ENCODE measurements around the gene PDCD6IP.
"Not testable (repeated sequence)": the region's sequence is repeated elsewhere in the genome, so short reads cannot be mapped to it uniquely, and the experiment has no call there.

The PDCD6IP gene

DNA sequence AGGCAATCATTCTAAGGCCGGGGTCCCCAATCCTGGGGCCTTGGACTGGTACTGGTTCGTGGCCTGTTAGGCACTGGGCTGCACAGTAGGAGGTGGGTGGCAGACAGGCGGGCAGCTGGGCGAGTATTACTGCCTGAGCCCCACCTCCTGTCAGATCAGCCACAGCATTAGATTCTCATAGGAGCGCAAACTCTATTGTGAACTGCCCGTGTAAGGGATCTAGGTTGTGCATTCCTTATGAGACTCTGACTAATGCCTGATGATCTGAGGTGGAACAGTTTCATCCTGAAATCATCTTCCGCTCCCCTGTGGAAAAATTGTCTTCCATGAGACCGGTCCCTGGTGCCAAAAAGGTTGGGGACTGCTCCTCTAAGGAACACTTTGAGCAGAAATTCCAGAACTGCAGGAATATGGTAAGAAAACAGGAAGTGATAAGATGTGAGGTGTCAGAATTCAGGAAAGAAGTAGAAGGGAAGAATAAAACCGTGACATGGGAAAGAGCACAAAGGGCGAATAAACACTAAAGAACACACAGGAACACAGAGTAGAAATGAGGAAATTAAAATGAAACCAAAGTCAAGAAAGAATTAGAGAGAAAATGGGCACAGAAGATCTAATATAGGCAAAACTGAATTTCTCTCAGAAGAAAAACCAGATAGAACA, 57.6 kb downstream of the PDCD6IP start:
- DNase-seq = peak in 1 of 2 experiments; percentile 63

- not testable (repeated sequence) for DNase-seq
These were observed 59.3 kb downstream of the PDCD6IP start for GRCh38 chr3:33857701-33858100.

DNA sequence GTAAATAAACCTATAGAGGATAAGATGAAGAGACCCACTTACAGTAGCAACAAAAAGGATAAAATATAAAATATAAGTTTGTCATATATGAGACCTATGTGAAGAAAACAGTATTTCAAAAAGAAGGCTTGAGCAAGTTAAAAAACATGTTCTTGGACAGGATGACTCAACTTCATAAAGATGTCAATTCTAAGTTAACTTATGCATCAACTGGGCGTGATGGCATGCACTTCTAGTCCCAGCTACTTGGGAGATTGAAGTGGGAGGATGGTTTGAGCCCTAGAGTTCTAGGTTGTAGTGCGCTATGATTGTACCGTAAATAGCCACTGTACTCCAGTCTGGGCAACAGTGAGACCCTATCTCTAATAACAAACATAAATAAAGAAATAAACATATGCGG, 59.7 kb downstream of the PDCD6IP start:
- DNase-seq = no peak

DNA sequence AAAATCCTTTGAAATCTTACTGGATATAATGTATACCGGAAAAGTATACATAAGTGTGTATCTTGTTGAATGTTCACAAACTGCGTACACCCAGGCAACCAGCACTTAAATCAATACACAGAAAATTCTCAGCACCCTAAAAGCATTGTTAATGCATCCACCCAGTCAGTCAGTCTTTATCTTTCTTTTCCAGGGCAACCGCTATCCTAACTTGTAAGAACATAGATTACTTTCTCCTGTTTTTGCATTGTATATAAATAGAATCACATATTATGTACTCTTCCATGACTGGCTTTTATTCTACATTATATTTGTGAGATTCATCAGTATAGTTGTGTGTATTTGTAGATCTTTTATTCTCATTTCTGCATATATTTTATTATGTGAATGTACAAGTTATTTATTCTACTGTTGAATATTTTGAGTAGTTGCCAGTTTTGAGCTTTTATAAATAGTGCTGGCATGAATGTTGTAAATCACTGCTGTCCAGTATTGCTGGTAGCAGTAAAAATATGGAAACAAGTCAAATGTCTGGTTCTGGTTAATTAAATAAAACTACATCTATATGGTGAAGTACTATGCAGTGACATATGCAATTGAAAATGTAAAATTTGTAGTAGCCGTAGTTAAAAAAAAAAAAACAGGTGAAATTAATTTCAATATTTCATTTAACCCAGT, 62.1 kb downstream of the PDCD6IP start:
- no peak for DNase-seq

DNA sequence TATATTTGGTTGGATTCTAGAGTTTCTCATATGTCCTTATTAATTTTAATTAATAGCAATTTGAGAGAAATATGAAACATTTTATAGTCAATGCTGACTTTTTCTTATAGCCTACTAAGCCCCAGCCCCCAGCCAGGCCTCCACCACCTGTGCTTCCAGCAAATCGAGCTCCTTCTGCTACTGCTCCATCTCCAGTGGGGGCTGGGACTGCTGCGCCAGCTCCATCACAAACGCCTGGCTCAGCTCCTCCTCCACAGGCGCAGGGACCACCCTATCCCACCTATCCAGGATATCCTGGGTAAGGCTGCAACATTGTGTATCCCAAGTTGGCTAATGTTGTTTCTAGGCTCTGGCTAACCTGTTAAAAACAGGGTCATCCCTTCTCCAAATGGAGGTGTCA, 66.7 kb downstream of the PDCD6IP start:
- no peak for DNase-seq

GRCh38 chr3:33868309-33868708, 69.9 kb downstream of the PDCD6IP start:
- DNase-seq = no peak

DNA sequence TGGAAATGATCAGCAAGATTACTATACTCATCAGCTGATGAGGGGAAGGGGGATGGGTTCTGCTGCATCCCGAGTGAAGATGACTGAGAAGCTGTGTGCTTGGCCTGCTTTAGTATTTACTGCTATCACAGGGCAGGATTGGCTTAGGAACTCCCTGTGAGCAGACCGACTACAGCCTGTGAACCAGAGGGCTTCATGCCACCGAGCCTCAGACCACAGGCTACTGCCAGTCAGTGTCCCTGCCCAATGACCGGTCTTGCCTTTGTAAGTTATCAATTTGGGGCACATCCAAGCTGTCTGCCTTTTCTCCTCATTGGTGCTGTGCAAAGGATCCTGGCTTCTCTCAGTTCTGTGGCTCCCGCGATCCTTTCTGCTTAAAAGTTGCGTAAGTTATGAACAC, 71.5 kb downstream of the PDCD6IP start:
- DNase-seq = no peak

- DNase-seq = no peak
These were observed 76.4 kb downstream of the PDCD6IP start for GRCh38 chr3:33874815-33875214.

DNA sequence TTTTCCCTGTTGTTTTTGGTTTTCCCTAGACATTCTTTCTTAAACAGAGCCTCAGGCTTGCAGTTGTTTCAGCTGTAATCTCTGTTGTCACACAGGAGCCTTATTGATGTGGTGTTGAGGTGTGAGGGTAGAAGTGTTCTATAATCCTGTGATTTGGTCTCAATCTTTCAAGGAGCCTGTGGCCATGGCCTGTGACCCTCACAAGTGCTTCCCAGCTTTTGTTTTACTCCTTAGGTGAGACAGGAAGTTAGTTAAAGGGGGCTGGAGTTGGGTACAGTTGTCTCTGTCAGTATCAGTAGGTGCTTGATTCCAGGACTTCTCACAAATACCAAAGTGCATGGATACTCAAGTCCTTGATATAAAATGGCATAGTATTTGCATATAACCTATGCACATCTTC, 77.2 kb downstream of the PDCD6IP start:
- DNase-seq = no peak

- DNase-seq = no peak
These were observed 78.8 kb downstream of the PDCD6IP start for GRCh38 chr3:33877187-33877586.

DNA sequence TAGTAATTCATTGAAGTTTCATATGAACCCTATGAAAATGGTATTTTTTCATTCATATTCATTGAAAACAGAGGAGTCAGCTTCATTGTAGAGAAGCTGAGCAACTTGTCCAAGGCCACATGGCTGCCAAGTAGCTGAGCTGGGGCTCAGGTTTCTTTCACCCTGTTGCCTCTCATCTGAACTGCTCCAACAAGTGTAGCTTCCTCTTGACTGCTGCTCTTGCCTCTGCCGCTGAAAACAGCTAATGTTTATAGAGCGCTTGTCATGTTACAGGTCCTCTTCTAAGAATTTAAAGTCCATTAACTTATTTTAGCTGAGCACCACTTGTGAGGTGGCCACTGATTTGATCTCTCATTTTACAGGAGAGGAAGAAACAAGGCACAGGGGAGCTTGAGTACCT, 81.1 kb downstream of the PDCD6IP start:
- no peak for DNase-seq

DNA sequence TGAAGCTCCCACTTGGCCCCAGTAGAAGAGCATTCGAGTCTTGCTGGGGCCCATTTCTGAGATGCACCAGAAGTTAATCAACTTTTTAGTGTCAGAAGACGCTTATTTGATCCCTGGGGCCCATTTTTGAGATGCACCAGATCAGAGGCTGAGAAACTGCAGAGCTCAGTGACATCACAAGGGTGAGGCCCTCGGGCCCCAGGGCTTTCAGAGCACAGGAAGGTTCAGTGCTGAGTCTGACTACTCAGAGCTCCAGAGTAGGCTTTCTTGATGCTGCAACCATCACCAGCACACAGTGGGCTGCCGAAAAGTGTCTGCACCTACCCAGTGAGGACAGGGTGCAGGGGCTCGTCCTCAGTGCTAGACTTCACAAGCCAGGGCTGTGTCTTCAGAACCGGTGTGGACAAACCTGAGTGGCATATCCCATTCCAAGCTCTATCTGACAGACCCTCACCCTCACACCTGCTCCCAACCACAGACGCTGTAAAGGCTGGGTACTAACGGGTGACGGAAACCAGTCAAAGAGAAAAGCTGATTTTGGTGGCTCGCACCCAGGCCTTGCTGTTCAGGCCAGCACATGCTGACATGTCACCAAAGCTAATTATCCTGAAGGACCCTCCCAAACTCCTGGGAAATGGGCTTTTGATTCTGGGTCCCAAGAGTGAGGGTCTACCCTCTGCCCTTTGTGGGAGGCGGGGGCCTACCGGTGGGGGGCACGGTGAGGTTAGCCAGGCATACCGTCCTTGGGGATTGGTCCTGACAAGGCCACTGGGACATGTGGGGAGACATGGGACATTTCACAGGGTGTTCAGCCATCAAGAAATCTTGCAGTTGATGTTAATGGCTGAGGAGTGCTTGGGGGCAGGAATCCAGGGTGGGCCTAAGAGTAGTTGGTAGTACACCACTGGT, 83.0 kb downstream of the PDCD6IP start:
- no peak for DNase-seq

DNA sequence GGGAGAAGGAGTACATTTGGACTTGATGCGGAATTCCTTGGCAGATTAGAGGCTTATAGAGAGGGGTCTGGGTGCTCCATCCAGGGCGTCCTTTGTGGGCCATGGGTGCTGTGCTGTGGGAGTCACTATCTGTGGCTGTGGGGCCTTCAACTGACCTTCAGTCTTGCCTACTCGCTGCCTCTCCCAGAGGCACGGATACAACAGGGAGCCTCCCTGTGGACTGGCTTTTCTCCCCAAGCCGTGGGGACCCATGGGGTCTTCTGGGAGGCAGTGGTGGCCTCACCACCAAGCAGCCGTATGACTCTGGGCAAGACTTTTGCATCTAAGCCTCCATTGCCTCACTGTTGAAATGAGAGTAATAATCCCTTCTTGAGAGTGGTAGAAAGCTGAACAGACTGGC, 83.9 kb downstream of the PDCD6IP start:
- no peak for DNase-seq

- DNase-seq = peak in 1 of 2 experiments; percentile 70
These were observed 85.1 kb downstream of the PDCD6IP start for GRCh38 chr3:33883538-33883950.

GRCh38 chr3:33883951-33884561, 85.6 kb downstream of the PDCD6IP start:
- peak in 1 of 2 experiments; percentile 15 for DNase-seq

DNA sequence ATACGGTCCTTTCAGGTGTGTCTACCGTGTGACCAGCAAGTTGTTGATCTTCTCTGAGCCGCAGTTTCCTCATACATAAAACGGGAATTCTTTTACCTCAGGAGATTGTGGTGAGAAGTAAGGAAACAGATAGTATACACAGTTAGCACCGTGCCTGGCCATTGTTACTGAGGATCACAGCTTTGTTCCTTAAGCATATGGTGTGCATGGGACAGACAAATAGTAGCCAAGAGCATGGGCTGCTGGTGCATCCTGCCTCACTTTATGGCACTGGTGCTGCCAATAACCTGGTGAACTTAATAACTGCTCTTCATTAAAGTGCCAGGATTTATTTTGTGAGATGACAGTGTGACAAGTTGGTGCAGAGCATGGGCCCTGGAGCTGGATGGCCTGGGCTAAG, 86.3 kb downstream of the PDCD6IP start:
- no peak for DNase-seq

DNA sequence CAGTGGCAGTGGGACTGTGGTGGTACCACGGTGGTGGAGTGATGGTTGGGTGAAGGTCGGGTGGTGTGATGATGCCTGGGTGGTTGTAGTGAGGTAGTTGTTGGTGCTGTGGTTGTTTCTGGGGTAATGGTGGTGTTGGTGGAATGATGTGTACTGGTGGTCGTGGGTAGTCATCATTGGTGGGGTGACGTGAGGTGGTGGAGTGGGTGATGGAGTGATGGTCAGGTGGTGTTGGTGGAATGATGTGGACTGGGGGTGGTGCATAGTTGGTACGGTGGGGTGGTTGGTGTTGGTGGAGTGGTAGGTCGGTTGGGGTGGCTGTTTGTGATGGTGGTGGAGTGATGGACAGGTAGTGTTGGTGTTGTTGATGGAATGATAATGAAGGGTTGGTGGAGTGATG, 87.1 kb downstream of the PDCD6IP start:
- DNase-seq = no peak

DNA sequence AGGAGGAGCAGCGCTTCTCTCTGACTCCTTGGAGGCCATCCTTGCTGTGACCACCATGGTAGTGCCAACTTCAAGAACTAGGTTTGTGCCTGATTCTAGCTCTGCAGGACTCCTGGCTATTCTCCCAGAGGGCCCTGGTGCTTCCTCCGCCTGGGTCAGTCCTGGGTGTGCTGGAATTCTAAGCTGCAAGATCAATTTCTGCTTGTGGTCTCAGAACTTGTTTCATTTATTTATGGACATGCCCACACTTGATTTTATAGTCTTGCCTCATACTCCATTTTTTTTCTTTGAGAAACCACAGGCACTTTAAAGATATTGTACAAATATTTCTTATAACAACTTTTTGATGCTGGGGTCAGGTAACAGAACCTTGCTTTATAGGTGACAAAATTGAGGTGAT, 87.6 kb downstream of the PDCD6IP start:
- DNase-seq = no peak

GRCh38 chr3:33887478-33887877, 89.0 kb downstream of the PDCD6IP start:
- no peak for DNase-seq

DNA sequence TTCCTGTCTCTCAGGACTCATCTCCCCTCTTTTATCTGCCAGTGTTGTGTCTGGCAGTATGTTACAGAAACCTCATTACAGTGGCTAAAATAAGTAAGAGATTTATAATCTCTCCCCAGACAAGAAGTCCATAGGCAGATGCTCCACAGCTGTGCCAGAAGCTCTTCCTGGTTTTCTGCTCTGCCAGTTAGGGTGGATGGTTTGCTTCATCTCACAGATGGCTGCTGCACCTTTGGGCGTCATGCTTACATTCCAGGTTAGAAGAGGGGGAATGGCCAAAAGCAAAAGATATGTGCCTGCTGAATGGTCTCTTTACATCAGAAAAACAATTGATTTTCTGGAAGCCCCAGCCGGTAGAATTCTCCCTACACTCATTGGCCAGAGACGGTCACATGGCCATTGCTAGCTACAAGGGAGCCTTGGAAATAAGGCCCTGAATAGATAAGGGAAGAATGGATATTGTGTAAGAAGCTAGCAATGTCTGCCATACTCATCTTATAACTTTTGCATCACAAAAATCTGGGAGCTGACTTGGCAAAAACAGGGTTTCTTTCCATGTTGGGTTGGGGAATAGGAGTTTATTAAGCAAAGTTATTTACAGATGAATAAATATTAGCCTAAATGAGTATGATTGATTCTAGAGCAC, 91.1 kb downstream of the PDCD6IP start:
- DNase-seq = no peak

DNA sequence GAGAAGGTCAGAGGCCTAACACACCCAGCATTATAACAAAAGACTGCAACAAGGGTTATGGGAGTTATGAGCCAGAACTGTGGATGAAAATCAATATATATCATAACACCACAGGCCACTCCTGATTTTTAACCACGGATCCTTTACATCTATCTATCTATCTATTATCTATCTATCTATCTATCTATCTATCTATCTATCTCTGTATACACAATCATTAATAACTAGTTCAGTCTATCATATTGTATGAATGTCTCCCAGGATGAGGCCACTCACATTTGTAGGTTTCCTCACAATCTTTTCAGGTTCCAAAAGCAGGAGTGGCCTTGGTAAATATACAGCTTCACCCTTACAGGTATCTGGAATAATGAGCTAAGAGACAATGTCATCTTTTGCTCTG, 94.2 kb downstream of the PDCD6IP start:
- no peak for DNase-seq

GRCh38 chr3:33895658-33896057, 97.2 kb downstream of the PDCD6IP start:
- DNase-seq = no peak

DNA sequence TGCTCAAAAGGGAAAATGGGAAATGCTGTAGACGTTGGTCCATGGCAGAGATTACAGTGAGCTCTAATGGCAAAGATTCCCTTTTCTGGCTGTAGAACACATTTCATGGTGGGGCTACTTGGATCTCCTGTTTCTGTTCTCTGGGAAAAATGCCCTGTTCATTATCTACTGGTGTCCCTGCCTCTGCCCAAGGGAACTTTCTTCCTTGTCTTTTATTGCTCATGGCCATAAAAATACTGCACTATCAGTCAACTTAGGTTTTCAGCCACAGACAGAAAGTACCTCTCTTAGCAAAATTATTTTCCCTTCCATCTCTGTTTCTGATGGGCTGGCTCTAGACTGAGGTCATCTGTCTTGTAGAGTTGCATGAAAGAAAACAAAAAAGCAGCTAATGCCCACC, 98.9 kb downstream of the PDCD6IP start:
- DNase-seq = no peak
